Heart left ventricle (tissue), 13 donors: Measurements from ENCODE around the gene LAMA2.

Experiments used
- CTCF ChIP-seq, 12 donors: fragments of 200-600 bp; sonication (generic) in 4 of 12; IDR thresholded peaks; one replicate each; pipeline versions ENCODE4 v1.5.0 to v1.8.0; 2018 to 2022; ENCODE audit warnings: antibody characterized with exemption in 12 of 12, mild to moderate bottlenecking in 5 of 12
- POLR2A ChIP-seq, 2 donors: fragments of 450-650 bp; IDR thresholded peaks; one replicate each; pipeline ENCODE4 v1.6.1; 2017; ENCODE audit warnings: antibody characterized with exemption in 2 of 2, mild to moderate bottlenecking in 2 of 2, moderate library complexity in 2 of 2
- donor health status: ischemic (EF 13 %, LVEDD 7.1; RV severe dilation, severe dysfunction).
- donor health status: DM: no; HTN: yes; CAD: no.
- donor health status: DM: no; HTN: no; CAD: no.
- donor health status: ischemic (EF 25% LVEDD 6.9; RV normal size, moderate dysfunction).
- donor health status: ischemic (EF 25% LVEDD 5.7; RV mildly dilated, moderate dysfunction).
- donor health status: ischemic (EF 35%, LVEDD 5.7; RV mildly dilated, moderate dysfunction).
- donor health status: nonischemic (EF 11% LVEDD 7.7; RV severe dilation, severe dysfunction).
- donor health status: DM: yes; HTN: yes; CAD: no.
- donor health status: PGD.
- donor health status: ischemic (EF 29% LVEDD 5.4; RV normal size, mild dysfunction).
- donor health status: nonischemic (EF 23%, LVEDD 6.1; RV moderate dilation, normal function).

GRCh38 chr6:129493354-129493902 is 610.5 kb downstream of the LAMA2 start:
- TF ChIP-seq CTCF (IDR thresholded peaks at IDR 0.05) (no peak), POLR2A (IDR thresholded peaks at IDR 0.05) (no peak)
